WI38 (cell line): ENCODE data around the gene FBXO47.

ENCODE experiments used
- H3K4me3 ChIP-seq: 2 replicates; pipeline ENCODE4 v1.5.1; 2011; ENCODE audit warnings: low read depth, mild to moderate bottlenecking, control low read depth, low read length
- CTCF ChIP-seq: IDR thresholded peaks from 2 replicates; pipeline ENCODE4 v1.5.1; 2012; ENCODE audit warnings: low read depth, mild to moderate bottlenecking, control low read depth, low read length

The FBXO47 gene

GRCh38 chr17:38967290-38967738 is at the start of gene FBXO47:
TSS of gene FBXO47 (minus strand) at chr17:38967403. CDS start at chr17:38963025, 4,378 bp downstream.
- no peak within 1 kb of the TSS for H3K4me3 ChIP-seq

GRCh38 chr17:39016193-39017153 is 49.3 kb upstream of the FBXO47 start:
- no peak overlapping the region for H3K4me3 ChIP-seq
- no peak for TF ChIP-seq CTCF

More at GRCh38 chr17:38967290-38967738, at the start of gene FBXO47:
- TF ChIP-seq CTCF, result no peak

- no peak overlapping the region for H3K4me3 ChIP-seq
- TF ChIP-seq CTCF, result no peak
Measured at GRCh38 chr17:39015546-39015935, 48.3 kb upstream of the FBXO47 start.

GRCh38 chr17:39014795-39015545 is 47.8 kb upstream of the FBXO47 start:
- no peak overlapping the region for H3K4me3 ChIP-seq
- no peak for TF ChIP-seq CTCF

- TF ChIP-seq CTCF, result no peak
- no peak overlapping the region for H3K4me3 ChIP-seq
Measured at GRCh38 chr17:39014044-39014794, 47.0 kb upstream of the FBXO47 start.

- TF ChIP-seq CTCF, result no peak
- no peak overlapping the region for H3K4me3 ChIP-seq
Measured at GRCh38 chr17:39012725-39013124, 45.5 kb upstream of the FBXO47 start.
